Measurements from ENCODE around the gene PHF2. TPM values are rescaled to one million over a fixed set of nuclear protein-coding genes. Genes with fewer than 3 reads are reported as not detected.

Gene PHF2
- total RNA-seq, 1 donor from 2014 or later: 31.8 TPM

DNA sequence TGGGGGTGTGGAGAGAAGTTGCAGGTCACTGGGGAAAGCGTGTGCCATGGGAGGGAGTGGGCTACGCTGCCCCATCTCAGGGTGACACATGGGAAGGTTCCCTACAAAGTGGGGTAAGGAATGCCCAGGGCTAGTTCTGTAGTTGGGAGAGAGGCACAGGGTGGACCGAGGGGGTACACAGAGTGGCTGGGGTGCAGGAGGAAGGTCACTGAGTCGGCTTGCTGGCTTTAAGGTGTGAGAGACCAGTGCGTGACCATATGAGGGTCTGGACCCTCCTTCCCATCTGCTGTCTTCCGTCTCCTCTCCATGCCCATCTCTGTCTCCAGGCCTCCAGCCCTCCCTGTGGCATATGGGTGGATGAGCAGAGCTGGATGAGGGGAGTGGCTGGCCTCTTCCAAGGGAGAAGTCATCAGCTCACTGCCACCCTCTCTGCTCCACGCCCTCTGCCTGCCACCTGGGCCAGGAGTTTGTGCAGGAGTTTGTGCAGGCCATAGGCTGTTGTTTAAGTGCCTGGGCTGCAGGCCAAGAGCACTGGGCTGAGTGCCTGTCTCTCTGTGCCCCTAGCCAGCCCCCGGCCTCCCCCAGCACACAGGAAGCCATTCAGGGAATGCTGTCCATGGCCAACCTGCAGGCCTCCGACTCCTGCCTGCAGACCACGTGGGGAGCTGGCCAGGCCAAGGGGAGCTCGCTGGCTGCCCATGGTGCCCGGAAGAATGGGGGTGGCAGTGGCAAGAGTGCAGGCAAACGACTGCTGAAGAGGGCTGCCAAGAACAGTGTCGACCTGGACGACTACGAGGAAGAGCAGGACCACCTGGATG is 96.8 kb downstream of the PHF2 start:
- no peak for FAIRE-seq
- DNase-seq (ENCODE audit: low spot score in 2 of 2): no peak

DNA sequence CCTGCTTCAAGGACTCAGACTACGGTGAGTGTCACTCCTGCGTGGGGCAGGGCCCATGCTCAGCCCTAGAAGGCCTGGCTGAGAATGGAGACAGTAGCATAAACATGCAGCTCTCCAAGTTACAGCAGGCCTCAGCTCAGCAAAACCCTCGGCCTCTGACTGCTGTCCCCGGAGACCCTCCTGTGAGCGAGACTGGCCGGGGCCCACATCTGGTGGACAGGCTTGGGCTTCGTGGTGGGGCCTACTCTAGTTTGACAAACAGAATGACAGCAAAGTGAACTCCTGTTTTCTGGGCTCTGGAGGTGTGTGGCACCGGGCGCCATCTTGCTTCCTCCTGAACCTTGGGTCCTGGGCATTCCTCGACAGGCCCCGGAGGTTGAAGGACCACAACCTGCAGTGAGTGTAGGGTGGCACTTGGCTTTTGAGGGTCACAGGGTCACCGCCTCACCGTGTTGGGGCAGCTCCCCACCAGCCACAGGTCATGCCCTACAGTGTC is 97.5 kb downstream of the PHF2 start:
- no peak for FAIRE-seq

DNA sequence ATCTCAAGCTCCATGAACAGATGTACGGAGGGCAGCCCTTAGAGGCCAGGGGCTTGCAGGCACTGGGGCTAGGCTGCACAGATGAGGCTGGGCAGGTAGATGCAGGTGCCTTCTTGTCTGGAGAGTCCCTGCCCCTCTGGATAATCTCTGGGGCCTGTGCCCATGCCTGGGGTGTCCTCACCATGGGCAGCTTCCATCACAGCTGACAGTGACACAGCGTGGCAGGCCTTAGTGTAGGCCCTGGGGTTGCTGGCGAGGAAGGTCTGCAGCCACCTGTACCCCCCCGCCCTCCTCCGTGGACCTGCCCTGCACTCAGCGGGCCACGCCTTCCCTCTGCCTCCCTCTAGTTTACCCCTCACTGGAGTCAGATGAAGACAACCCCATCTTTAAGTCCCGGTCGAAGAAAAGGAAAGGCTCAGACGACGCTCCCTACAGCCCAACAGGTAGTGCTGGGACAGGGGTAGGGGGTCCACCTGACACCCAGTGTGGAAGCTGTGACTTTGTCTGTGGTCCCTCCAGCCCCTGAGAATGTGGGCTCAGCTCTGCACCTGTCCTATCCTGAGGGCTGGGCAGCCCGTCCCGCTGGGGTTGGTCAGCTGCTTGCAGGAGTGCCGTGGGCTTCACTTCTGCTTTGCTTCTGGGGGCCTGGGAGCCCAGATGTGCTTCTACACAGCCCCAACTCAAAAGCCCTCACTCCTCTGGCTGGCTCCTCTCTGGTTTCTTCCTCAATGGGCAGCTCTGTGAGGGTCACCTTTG is 98.4 kb downstream of the PHF2 start:
- no peak for FAIRE-seq
- no peak for DNase-seq (ENCODE audit: low spot score in 2 of 2)

More for the DNA sequence above, 97.5 kb downstream of the PHF2 start:
- DNase-seq (ENCODE audit: low spot score in 2 of 2): no peak

DNA sequence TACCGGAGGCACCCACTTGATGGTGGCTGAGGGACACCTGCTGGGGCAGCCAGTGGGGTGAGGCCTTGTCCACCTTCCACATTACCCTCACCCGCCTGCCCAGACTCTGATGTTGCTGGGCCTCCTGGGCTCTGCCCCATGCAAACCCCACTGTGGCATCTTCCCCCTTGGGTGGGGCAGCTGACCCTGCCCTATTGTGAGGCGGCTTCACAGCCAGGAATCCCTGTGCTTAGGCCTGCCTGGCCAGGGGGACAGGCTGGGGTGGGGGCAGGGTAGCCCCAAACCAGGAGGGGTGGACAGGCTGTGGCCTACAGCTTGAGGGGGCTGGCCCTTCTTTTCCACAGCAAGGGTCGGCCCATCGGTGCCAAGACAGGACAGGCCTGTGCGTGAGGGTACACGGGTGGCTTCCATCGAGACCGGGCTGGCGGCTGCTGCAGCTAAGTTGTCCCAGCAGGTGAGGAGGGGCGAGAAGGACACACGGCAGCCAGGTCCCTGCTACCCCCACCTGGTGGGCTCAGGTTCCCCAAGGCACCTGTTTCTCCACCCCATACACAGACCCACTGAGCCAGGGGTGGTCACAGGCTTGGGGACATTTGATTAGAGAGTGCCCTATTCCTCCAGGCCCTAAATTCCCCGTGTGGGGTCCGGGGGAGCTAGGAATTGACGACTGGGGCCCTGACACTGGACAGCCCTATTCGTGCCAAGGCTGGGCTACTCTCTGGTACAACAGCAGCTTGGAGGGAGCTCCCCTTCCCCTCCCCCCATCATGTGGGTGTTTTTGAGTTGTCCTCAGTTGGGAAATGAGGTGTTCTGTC is 99.2 kb downstream of the PHF2 start:
- DNase-seq (ENCODE audit: low spot score in 2 of 2): no peak
- FAIRE-seq: no peak

DNA sequence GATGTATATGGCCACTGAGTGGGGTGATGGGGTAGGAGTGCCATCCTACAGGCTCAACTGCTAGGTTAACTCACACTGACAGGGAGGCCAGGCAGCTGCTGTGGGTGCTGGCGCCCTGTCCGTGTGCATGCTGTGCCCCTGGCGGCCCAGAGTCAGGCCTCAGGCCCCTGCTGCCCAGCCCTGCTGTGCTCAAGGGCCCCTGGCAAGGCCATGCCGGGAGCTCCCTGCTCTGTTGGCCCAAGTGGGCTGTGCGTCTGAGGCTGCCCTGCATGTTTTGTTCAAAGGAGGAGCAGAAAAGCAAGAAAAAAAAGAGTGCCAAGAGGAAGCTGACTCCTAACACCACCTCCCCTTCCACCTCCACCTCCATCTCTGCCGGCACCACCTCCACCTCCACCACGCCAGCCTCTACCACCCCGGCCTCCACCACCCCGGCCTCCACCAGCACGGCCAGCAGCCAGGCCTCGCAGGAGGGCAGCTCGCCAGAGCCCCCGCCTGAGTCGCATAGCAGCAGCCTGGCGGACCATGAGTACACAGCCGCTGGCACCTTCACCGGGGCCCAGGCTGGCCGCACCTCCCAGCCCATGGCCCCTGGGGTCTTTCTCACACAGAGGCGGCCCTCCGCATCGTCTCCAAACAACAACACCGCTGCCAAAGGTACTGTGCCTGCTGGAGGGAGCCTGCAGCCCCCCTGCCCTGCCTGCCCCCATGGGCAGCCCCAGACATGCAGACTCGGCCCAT is 100.1 kb downstream of the PHF2 start:
- FAIRE-seq (no peak), DNase-seq (ENCODE audit: low spot score in 2 of 2) (no peak)

DNA sequence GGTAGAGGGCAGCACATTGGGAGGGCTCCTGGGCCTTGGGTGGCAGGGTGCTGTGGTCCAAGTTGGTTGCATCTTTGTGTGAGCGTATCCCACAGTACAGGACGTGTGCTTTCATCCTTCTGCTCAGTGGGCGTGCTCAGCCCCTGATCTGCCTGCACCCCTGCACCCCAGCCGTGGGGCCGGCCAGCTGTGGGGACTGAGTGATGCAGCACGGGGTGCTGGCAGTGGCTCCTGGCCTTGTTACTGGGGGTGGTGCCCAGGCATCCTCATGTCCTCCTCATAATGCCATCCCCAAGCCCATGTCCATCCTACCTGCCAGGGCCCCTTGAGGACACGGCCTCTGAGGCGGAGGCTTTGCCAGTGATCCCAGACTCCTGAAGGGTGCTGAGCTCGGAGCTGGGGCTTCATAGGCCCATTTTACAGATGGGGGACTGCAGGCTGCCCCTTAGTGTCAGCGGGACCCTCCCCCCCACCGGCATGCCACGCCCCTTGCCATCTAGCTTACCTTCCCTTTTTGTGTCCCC is 100.7 kb downstream of the PHF2 start:
- FAIRE-seq: no peak
- no peak for DNase-seq (ENCODE audit: low spot score in 2 of 2)

DNA sequence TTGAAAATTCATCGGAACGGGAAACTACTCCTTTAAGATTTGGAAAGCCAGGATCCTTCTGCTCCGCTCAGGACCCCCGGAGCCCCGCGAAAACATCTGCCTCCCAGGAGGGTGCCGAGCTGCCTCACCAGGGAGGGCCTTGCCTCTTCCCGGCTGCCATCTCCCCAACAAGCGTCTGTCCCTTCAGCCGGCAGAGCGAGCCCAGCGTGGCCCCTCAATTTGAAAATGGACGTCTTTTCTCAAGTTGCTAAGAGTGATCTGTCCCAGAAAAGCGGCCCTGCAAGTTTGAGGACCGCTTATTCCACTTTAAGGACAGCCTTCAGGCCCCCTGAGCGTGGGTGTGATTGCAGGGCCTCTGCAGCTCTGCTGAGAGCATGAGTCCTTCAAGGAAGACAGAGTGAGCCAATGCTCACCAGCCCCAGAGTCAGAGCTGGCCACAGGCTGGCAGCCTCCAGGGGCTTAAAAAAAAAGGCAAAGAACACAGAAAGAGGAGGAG is 101.3 kb downstream of the PHF2 start:
- FAIRE-seq (no peak), DNase-seq (ENCODE audit: low spot score in 2 of 2) (no peak)

DNA sequence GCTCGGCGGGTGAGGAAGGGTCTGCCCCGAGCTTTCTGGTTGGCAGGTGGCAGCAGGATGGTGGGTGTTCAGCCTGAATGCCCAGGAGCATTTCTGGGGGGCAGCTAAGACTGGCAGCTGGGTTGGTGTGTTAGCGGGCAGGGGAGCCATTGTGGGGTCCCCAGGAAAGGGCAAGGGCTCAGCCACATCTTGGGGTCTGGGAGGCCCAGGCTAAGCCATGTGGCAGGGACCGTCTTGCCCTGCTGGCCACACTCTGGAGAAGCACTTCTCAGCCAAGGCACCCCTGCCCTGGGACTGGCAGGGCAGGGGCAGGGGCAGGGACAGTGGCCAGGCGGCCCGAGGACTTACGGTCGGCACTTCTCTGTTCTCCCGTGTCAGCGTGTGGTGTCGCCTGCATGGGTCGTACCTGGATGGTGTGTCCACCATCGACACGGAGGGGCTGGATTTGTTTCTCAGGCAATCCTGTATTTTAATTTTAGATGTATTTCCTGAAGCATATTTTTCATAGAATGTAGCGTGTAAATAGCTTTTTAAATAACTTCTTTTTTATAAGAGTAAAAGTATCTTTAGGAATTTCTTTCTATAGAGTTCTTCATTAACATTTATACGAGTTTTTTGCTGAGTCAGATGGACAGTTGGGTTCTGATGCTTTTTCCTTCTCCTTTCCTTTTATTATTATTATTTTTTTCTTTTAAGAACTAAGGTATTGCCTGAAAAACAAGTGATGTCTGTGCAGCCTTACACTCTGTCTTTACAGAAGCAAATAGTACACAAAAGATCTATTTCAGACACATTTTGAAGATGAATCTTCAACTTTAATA is 102.0 kb downstream of the PHF2 start:
- FAIRE-seq (no peak), DNase-seq (ENCODE audit: low spot score in 2 of 2) (no peak)

DNA sequence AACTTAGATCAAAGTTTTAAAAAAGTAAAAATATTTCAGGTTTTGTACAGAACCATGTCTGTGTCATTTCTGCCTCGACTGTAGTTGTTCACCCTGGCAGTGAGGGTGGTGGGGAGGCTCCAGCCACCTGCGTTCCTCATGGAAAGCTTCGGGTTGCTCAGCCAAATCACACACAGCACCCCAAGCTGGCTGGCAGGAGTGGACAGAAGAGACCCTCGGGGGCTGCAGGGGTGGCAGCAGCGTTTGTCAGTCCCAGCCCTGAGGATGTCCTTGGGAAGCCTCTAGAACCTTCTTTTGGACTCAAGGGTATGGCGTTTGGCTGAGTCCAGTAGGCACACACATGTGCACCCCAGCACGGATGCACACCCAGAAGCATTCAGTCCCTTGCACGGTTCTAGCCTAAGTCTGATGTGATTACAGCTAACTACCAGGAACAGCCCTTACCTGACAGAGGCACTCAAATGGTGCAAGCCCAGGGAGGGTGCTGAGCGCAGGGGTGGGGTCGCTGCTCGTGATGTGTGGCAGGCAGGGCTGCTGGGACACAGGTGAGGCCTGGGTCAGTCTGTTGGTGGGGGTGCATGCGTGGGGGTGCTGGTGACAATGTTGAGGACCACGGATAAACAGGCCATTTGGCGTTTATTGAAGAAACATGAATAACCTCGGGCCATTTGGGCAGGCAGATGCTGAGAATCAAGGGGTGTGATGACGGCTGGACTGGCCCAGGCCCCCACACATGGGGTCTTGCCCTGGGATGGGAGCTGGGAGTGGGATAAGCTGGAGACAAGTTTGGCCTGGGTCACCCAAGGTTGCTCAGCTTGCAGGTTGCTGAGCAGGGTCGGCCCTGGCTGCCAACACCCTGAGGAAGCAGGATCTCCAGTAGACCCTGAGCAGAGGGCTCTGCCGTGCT is 103.4 kb downstream of the PHF2 start:
- FAIRE-seq (no peak), DNase-seq (ENCODE audit: low spot score in 2 of 2) (no peak)

DNA sequence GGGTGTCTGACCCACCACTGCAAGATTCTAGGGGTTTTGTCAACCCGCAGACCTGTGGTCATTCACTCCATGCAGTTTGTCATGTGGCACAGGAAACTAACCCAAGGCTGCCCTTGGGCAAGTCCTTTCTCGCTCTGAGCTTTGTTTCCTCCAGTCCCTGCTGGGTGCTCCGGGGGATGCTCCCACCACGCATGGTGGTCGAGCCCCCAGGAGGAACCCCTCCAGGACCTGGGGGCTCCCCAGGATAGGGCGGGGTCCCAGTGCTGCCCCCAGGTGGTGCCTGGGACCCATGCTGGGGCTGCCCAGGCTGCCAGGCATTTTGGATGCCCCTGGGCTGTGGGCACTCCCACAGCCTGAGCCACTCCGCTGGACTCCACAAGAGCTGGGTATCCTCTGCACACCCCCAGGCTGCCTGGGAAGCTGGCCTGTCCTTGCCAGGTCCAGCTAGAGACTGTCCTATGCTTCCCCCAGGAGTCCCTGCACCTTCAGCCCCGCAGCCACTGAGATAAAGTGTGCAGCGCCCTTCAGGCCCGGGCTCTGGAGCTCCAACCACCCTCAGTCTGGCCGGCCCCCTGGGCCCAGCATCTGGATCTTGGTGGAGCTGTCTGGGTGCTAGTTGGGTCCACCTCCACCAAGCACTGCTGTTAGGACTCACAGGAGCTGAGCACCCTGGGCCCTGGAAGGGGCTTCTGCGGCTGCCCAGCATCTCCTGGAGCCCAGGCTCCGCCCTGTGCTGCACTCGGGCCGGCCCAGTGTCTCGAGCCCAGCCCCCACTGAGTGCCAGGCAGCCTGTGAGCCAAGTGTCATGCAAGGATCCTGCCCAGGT is 104.3 kb downstream of the PHF2 start:
- DNase-seq (ENCODE audit: low spot score in 2 of 2): no peak
- no peak for FAIRE-seq

DNA sequence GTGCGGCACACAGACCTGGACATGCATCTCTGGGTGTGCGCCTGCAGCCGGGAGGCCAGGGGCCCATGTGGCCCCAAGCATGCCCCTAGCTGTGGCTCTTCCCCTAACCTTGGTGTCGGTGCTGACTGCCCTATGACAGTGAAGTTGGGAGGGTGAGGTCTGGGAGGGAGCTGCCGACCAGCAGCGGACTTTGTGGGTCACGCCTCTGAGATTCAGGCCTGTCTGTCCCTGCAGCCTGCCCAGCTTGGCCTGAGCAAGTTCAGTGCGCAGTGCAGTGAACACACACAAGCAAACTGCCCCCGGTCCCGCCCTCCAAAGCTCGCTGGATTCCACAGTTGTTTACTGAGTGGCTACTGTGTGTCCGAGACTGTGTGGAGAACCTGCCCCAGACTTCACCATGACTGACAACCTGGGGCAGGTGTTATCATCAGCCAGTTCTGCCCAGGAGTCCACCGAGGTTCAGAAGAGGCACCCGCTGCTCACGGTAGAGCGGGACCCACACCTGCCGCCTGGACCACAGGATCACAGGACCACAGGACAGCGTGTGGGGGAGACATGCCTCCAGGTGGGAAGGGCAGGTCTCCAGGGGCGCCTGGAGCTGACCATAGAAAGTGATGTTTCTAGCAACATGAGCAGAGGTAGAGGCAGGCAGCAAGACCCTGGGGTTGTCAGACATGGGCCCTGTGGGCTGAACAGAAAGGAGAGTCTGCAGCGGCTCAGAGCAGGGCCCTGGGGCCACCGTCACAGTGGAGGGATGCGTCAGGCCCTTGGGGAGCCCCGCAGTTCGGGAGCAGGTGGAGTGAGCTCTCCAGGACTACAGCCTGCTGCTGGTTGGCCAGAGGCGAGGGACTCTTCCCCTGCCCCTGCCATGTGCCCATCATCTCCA is 105.1 kb downstream of the PHF2 start:
- no peak for FAIRE-seq
- no peak for DNase-seq (ENCODE audit: low spot score in 2 of 2)

DNA sequence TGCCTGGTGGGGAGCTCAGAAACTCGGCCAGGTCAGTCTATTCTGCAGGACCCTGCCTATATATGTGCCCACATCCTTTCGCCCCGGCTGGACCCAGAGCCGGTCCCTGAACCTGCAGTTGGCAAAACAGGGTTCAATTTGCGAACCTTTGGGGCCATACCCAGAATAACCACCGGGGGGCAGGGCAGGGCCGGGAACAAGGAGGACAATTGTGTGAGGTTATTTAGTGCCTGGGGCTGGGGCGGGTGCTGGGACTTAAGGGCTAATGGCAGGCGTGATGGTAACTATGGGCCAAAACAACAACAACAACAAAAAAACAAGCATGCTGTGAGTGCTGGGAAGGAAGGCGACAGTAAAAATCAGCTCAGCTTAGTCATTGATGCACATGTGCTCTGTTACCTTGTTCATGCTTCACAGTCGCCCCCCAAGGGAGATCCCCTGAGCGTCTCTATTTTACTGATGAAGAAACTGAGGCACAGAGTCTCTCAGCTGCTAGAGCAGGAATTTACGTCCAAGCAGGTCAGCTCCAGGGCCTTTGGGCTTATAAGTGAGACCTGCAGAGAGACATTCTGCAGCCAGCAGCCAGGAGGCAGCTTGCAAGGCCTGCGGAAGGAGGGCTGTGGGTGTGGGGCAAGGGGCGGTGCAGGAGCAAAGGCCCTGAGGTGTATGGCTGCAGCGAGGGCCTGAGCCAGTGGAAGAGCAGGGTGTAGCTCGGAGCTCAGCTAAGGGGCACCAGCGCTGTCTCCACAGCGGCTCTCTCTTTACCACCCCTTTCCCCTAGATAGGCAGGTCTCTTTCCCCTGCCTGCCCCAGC is 106.0 kb downstream of the PHF2 start:
- DNase-seq (ENCODE audit: low spot score in 2 of 2) (peak; percentile 52 to 72), FAIRE-seq (no peak)

DNA sequence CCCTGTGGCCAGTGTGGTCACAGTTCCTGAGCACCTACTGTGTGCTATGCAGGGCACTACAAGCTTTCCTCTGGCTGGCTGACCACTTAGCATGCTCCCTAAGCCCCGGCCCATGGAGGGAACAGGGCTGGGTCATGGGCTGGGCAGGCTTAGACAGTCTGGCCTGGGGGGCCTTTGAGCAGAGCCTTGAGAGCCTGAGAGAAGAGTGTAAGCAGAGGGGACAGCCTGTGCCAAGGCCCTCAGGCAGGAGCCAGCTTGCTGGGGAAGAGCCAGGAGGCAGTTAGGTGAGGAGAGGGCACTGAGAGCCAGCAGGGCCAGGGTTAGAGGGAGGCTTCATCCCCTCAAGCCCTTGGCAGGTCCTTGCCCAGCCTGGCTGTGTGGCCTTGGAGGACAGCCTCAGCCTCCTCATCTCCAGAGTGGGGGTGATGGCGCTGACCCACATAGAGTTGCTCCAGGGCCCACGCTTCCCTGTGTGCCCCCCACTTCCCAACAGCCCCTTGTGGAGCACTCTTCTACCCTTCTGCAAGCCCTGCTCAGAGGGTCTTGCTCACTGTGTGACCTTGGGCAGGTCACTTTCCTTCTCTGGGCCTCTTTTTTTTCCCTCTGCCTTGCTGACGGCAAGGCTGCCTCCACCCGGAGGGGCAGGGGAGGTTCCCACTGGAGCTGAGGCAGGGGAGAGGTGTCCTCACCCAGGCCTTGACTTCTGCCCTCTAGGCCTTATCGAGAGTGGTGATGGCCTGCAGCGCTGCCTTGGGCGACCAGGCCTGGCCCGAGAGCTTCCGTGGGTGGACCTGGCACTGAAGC is 107.1 kb downstream of the PHF2 start:
- FAIRE-seq (no peak), DNase-seq (ENCODE audit: low spot score in 2 of 2) (no peak)

DNA sequence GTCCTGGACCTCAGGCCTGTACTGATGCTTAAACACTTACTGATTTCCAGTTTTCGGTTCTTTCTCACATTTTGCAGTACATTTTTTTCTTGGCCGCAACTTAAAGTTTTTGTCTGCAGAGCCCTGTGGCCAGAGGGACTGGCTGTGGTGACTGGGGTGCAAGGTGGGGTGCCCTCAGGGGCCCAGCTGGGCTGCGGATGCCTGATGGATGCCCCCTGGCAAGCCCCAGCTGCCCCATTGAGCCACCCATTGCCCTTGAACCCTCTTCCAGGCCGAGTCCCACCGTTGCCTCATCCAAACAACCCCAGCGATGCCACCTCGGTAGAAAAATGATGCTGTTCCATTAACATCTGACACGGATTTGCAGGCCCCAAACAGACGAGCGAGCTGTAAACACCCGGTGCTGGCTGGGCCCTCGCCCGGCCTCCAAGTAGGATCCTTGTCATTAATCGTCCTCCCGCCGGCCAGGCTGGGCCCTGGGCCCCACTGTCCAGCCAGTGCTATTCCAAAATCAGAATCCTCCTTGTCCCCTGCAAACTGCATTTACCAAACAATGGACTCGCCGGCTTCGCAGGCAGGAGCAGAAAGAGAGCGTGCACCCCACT is 107.9 kb downstream of the PHF2 start:
- DNase-seq (ENCODE audit: low spot score in 2 of 2) (no peak), FAIRE-seq (no peak)

All from frontal cortex (tissue), 4 donors.